Prostate gland (tissue), 2 donors: Measurements from ENCODE around the gene SLC38A10.

Experiments
- POLR2AphosphoS5 ChIP-seq: sonication (generic); formaldehyde crosslinking; IDR thresholded peaks from one replicate; pipeline ENCODE4 v1.6.1; 2017; ENCODE audit warnings: antibody characterized with exemption
- TF ChIP-seq, protein P1 (sequence below), 4 experiments: fragments of 200-600 bp in 2 of 4; fragments of 450-650 bp in 2 of 4; sonication (generic) in 2 of 4; IDR thresholded peaks; 1 replicate in 3 of 4; 2 replicates in 1 of 4; pipeline ENCODE4 v1.5.1; 2016 to 2019; ENCODE audit warnings: antibody characterized with exemption in 4 of 4, mild to moderate bottlenecking in 2 of 4, moderate library complexity in 2 of 4

DNA sequence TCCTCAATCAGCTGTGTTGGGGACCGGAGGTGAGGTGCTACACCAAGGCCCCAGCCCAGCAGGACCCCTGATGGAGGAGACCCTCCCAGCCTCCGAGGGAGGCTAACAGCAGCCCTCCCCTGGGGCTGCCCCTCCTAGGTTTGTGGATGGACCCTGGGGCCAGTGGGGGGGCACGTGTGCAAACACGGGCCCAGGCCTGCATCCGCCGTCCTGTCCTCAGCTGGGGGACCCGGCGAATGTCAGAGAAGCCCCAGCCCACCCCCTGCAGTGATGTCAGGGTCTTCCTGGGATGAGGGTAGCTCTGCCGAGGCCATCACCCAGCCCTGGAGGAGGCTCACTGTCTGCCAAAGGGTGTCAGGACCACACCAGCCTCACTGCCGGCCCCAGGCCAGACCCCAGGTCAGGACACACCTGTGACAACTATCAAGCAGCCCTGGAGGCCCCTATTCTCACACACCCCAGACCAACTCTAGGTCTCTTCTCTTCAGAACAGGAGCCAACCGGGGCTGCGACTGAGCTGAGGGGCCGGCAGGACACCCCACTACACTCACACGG, 99.1 kb downstream of the SLC38A10 start:
- TF ChIP-seq, protein P1, sequence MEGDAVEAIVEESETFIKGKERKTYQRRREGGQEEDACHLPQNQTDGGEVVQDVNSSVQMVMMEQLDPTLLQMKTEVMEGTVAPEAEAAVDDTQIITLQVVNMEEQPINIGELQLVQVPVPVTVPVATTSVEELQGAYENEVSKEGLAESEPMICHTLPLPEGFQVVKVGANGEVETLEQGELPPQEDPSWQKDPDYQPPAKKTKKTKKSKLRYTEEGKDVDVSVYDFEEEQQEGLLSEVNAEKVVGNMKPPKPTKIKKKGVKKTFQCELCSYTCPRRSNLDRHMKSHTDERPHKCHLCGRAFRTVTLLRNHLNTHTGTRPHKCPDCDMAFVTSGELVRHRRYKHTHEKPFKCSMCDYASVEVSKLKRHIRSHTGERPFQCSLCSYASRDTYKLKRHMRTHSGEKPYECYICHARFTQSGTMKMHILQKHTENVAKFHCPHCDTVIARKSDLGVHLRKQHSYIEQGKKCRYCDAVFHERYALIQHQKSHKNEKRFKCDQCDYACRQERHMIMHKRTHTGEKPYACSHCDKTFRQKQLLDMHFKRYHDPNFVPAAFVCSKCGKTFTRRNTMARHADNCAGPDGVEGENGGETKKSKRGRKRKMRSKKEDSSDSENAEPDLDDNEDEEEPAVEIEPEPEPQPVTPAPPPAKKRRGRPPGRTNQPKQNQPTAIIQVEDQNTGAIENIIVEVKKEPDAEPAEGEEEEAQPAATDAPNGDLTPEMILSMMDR (IDR thresholded peaks at IDR 0.05) = no peak
- no peak for TF ChIP-seq POLR2AphosphoS5
